ENCODE results near the gene SLC27A3. TPM values are rescaled to one million over a fixed set of nuclear protein-coding genes. Genes with fewer than 3 reads are reported as not detected.
A peak's percentile ranks its signal among the peaks of the same experiment; 100 is the strongest.

The SLC27A3 gene
- total RNA-seq, 4 donors from 2014 or later, result 15.2 to 159 (median 26.2) TPM

DNA sequence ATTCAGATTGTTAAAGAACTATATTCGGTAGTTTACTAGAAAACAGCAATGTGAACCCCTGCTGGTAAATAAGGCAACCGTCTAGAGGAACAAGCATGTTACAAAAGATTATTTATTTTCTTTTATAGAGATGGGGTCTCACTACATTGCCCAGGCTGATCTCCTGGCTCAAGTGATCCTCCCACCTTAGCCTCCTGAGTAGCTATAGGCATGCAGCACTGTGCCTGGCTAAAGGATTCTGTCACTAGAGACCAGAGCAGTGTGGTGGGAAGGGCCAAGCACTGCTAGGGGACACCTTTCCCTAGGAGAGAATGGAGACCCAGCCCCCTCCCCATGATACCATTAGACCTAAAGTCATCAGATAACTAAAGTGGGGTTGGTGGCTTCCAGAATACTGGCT is 28.9 kb downstream of the SLC27A3 start:
- Histone ChIP-seq H3K9me3 (no peaks in the 10 kb centered on the region), H3K27me3 (no peaks in the 10 kb centered on the region), H3K4me3 (no peak overlapping the region), H3K27ac (no peak overlapping the region), H3K36me3 (peaks cover 0 to 4% (median 0%) of the 10 kb centered on the region in 4 donors), H3K4me1 (peaks cover 0 to 16% (median 3%) of the 10 kb centered on the region in 4 donors)
- 69 to 72% methylated on average over 2 of the region's 2 CpGs for WGBS, 2 donors (ENCODE audit: low coverage in 1 of 2)
- in situ Hi-C loops (cut with MboI; ENCODE audit: low pct_ligation_motif_present in 1 of 4, low pct_unique_long_range_greater_than_20kb in 1 of 4, low sequenced_read_pairs in 3 of 4), result loop anchor here (5.0 to 25.0 kb wide), 3 partner anchors 108 to 178 kb away; partner anchors contain the start of genes DENND4B (in 2 of the 4) and GATAD2B (in 1 of the 4)
- TF ChIP-seq POLR2AphosphoS5 (IDR thresholded peaks at IDR 0.05) (no peak), EP300 (IDR thresholded peaks at IDR 0.05; ENCODE audit: low read depth) (no peak), POLR2A (IDR thresholded peaks at IDR 0.05) (no peak)
- TF ChIP-seq, protein P1, sequence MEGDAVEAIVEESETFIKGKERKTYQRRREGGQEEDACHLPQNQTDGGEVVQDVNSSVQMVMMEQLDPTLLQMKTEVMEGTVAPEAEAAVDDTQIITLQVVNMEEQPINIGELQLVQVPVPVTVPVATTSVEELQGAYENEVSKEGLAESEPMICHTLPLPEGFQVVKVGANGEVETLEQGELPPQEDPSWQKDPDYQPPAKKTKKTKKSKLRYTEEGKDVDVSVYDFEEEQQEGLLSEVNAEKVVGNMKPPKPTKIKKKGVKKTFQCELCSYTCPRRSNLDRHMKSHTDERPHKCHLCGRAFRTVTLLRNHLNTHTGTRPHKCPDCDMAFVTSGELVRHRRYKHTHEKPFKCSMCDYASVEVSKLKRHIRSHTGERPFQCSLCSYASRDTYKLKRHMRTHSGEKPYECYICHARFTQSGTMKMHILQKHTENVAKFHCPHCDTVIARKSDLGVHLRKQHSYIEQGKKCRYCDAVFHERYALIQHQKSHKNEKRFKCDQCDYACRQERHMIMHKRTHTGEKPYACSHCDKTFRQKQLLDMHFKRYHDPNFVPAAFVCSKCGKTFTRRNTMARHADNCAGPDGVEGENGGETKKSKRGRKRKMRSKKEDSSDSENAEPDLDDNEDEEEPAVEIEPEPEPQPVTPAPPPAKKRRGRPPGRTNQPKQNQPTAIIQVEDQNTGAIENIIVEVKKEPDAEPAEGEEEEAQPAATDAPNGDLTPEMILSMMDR (IDR thresholded peaks at IDR 0.05), result no peak
- no peak for DNase-seq
- intact Hi-C loops (cut with DNase I; ENCODE audit: low total_unique reads), result no loop called here

DNA sequence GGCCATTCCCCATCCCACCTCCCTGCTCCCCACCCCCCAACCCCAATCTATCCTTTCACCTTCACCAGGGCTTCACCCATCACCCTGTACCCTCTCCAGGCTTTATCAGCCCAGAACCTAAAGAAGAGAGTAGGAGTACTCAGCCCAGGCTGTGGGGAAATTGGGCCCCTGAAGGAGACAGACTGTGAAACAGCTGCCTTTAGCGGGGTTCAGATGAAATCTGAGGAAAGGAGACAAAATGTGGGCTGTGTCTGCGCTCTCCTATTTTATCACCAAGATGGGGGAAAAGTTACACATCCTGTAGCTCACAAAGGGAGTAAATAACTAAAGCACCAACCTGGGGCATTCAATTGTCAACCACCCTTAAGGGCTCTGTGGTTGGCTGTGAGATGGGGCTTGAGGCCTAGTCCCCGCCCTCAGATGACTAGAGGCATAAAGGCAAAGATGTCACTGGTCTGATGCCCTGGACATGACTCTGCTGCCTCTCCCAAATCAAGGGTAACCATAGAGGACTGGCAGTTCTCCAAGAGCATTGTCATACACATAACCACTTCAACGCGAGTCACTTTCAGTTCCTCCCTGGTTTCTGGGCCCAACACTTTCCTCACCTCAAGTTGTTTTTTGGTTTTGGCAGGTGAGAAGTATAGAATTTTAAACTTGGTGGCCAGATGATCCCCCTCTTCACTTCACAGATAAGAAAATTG is 30.0 kb downstream of the SLC27A3 start:
- Histone ChIP-seq H3K36me3 (peaks cover 0 to 12% (median 5%) of the 10 kb centered on the region in 4 donors), H3K4me3 (no peak overlapping the region), H3K4me1 (peaks cover 0 to 16% (median 3%) of the 10 kb centered on the region in 4 donors), H3K9me3 (no peaks in the 10 kb centered on the region), H3K27me3 (no peaks in the 10 kb centered on the region), H3K27ac (peak overlapping the region; percentile 49 to 68 (median 62))
- 63% methylated on average over 5 of the region's 5 CpGs; no CpG with 5 or more reads in 1 of the 2 donors for WGBS, 2 donors (ENCODE audit: low coverage in 1 of 2)
- intact Hi-C loops (cut with DNase I; ENCODE audit: low total_unique reads) (no loop called here), in situ Hi-C loops (cut with MboI; ENCODE audit: low pct_ligation_motif_present in 1 of 4, low pct_unique_long_range_greater_than_20kb in 1 of 4, low sequenced_read_pairs in 3 of 4) (loop anchor here in 3 of 4 donors (25.0 kb wide), 2 partner anchors 107 to 132 kb away; partner anchors contain the start of genes DENND4B (in 2 of the 3) and GATAD2B (in 1 of the 3))
- peak; percentile 68 for DNase-seq
- TF ChIP-seq EP300 (IDR thresholded peaks at IDR 0.05; ENCODE audit: low read depth) (no peak), POLR2AphosphoS5 (IDR thresholded peaks at IDR 0.05) (peak in 2 of 3 donors; percentile 27 to 37), POLR2A (IDR thresholded peaks at IDR 0.05) (peak; percentile 15)
- TF ChIP-seq, protein P1 (IDR thresholded peaks at IDR 0.05), result no peak

DNA sequence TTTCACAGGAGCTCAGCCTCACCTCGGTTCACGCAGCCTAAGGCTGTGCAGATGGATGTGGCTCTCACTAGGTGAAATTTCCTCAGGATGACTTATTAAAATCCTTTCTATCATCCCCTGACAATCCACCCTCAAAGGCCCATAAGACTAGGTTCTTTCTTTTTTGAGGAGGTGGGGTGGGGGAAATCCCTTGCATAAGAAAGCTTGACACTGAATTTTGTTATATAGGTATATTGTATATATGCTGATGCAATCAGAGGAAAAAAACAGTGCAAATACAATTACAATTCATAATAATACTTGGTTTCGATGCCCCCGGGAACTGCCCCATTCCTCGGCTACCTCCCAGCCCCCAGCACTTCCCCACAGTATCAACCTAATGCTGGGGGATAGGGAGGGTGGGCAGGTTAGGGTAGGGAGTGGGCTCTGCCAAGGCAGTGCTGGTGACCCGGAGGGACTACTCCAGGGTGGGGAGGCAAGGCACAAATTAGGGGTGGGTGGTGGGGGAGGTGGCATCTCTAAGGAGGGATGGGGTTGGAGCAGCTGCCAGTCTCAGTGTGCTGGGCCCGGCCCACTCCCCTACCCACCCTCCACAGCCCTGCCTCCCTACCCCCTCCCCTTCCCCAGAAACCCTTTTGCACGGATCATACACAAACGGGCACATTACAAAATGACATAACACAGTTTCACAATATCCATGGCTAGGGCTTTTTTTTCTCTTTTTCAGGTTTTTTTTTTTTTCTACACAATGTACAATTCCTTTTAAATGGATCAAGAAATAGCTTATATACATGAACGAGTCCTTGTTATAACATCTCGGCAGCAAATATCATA is 30.9 kb downstream of the SLC27A3 start:
- 76 to 78% methylated on average over 5 to 11 of the region's 11 CpGs for WGBS, 2 donors (ENCODE audit: low coverage in 1 of 2)
- no peaks in the 10 kb centered on the region for H3K27me3 ChIP-seq
- peaks cover 0 to 16% (median 3%) of the 10 kb centered on the region in 4 donors for H3K4me1 ChIP-seq
- H3K36me3 ChIP-seq, result peaks cover 0 to 21% (median 10%) of the 10 kb centered on the region in 4 donors
- TF ChIP-seq, protein P1 (IDR thresholded peaks at IDR 0.05), result no peak
- TF ChIP-seq POLR2AphosphoS5 (IDR thresholded peaks at IDR 0.05) (no peak), EP300 (IDR thresholded peaks at IDR 0.05; ENCODE audit: low read depth) (no peak), POLR2A (IDR thresholded peaks at IDR 0.05) (no peak)
- H3K27ac ChIP-seq, result peak overlapping the region in 2 of 4 donors; percentile 4 to 36
- in situ Hi-C loops (cut with MboI; ENCODE audit: low pct_ligation_motif_present in 1 of 4, low pct_unique_long_range_greater_than_20kb in 1 of 4, low sequenced_read_pairs in 3 of 4), result loop anchor here in 3 of 4 donors (25.0 kb wide), 2 partner anchors 106 to 131 kb away; partner anchors contain the start of genes DENND4B (in 2 of the 3) and GATAD2B (in 1 of the 3)
- intact Hi-C loops (cut with DNase I; ENCODE audit: low total_unique reads), result no loop called here
- no peaks in the 10 kb centered on the region for H3K9me3 ChIP-seq
- H3K4me3 ChIP-seq, result no peak overlapping the region
- no peak for DNase-seq
